ENCODE measurements around the gene PLXNA4.

The PLXNA4 gene

GRCh38 chr7:132348341-132348740 is 227.9 kb downstream of the PLXNA4 start:
- no peak for FAIRE-seq
- no peak for TF ChIP-seq POLR2A (IDR thresholded peaks at IDR 0.05; ENCODE audit: low read depth, low read length)
- DNase-seq (ENCODE audit: insufficient read length, low spot score) = no peak

GRCh38 chr7:132347858-132348257 is 228.4 kb downstream of the PLXNA4 start:
- FAIRE-seq (no peak), DNase-seq (ENCODE audit: insufficient read length, low spot score) (no peak)
- TF ChIP-seq POLR2A (IDR thresholded peaks at IDR 0.05; ENCODE audit: low read depth, low read length) = no peak

GRCh38 chr7:132347123-132347522 is 229.1 kb downstream of the PLXNA4 start:
- DNase-seq (ENCODE audit: insufficient read length, low spot score) = no peak
- no peak for FAIRE-seq
- TF ChIP-seq POLR2A (IDR thresholded peaks at IDR 0.05; ENCODE audit: low read depth, low read length) = no peak

- no peak for TF ChIP-seq POLR2A (IDR thresholded peaks at IDR 0.05; ENCODE audit: low read depth, low read length)
- no peak for FAIRE-seq
- DNase-seq (ENCODE audit: insufficient read length, low spot score) = no peak
Measured at GRCh38 chr7:132345543-132346129, 230.6 kb downstream of the PLXNA4 start.

- no peak for FAIRE-seq
- no peak for TF ChIP-seq POLR2A (IDR thresholded peaks at IDR 0.05; ENCODE audit: low read depth, low read length)
Measured at GRCh38 chr7:132345030-132345429, 231.2 kb downstream of the PLXNA4 start.

GRCh38 chr7:132343199-132343598 is 233.1 kb downstream of the PLXNA4 start:
- no peak for TF ChIP-seq POLR2A (IDR thresholded peaks at IDR 0.05; ENCODE audit: low read depth, low read length)
- no peak for DNase-seq (ENCODE audit: insufficient read length, low spot score)
- no peak for FAIRE-seq

More at GRCh38 chr7:132345030-132345429, 231.2 kb downstream of the PLXNA4 start:
- DNase-seq (ENCODE audit: insufficient read length, low spot score) = no peak

- TF ChIP-seq POLR2A (IDR thresholded peaks at IDR 0.05; ENCODE audit: low read depth, low read length) = no peak
- DNase-seq (ENCODE audit: insufficient read length, low spot score) (no peak), FAIRE-seq (no peak)
Measured at GRCh38 chr7:132337450-132338080, 238.7 kb downstream of the PLXNA4 start.

- DNase-seq (ENCODE audit: insufficient read length, low spot score) = no peak
- FAIRE-seq = no peak
- TF ChIP-seq POLR2A (IDR thresholded peaks at IDR 0.05; ENCODE audit: low read depth, low read length) = no peak
Measured at GRCh38 chr7:132336797-132337196, 239.5 kb downstream of the PLXNA4 start.

- DNase-seq (ENCODE audit: insufficient read length, low spot score) = no peak
Measured at GRCh38 chr7:132333301-132333700, 243.0 kb downstream of the PLXNA4 start.

GRCh38 chr7:132328760-132329159 is 247.5 kb downstream of the PLXNA4 start:
- FAIRE-seq (no peak), DNase-seq (ENCODE audit: insufficient read length, low spot score) (no peak)
- TF ChIP-seq POLR2A (IDR thresholded peaks at IDR 0.05; ENCODE audit: low read depth, low read length) = no peak

More at GRCh38 chr7:132333301-132333700, 243.0 kb downstream of the PLXNA4 start:
- no peak for FAIRE-seq
- TF ChIP-seq POLR2A (IDR thresholded peaks at IDR 0.05; ENCODE audit: low read depth, low read length) = no peak

GRCh38 chr7:132328047-132328620 is 248.1 kb downstream of the PLXNA4 start:
- no peak for FAIRE-seq
- TF ChIP-seq POLR2A (IDR thresholded peaks at IDR 0.05; ENCODE audit: low read depth, low read length) = no peak
- no peak for DNase-seq (ENCODE audit: insufficient read length, low spot score)

GRCh38 chr7:132326878-132327589 is 249.2 kb downstream of the PLXNA4 start:
- DNase-seq (ENCODE audit: insufficient read length, low spot score) = no peak
- no peak for FAIRE-seq
- TF ChIP-seq POLR2A (IDR thresholded peaks at IDR 0.05; ENCODE audit: low read depth, low read length) = no peak

GRCh38 chr7:132322970-132323369 is 253.3 kb downstream of the PLXNA4 start:
- no peak for TF ChIP-seq POLR2A (IDR thresholded peaks at IDR 0.05; ENCODE audit: low read depth, low read length)
- no peak for DNase-seq (ENCODE audit: insufficient read length, low spot score)
- FAIRE-seq = no peak

GRCh38 chr7:132321387-132321786 is 254.9 kb downstream of the PLXNA4 start:
- DNase-seq (ENCODE audit: insufficient read length, low spot score) (no peak), FAIRE-seq (no peak)

More at GRCh38 chr7:132321387-132321786, 254.9 kb downstream of the PLXNA4 start:
- TF ChIP-seq POLR2A (IDR thresholded peaks at IDR 0.05; ENCODE audit: low read depth, low read length) = no peak

All from H54 (cell line).